ENCODE data around the gene SMG7.

The SMG7 gene

DNA sequence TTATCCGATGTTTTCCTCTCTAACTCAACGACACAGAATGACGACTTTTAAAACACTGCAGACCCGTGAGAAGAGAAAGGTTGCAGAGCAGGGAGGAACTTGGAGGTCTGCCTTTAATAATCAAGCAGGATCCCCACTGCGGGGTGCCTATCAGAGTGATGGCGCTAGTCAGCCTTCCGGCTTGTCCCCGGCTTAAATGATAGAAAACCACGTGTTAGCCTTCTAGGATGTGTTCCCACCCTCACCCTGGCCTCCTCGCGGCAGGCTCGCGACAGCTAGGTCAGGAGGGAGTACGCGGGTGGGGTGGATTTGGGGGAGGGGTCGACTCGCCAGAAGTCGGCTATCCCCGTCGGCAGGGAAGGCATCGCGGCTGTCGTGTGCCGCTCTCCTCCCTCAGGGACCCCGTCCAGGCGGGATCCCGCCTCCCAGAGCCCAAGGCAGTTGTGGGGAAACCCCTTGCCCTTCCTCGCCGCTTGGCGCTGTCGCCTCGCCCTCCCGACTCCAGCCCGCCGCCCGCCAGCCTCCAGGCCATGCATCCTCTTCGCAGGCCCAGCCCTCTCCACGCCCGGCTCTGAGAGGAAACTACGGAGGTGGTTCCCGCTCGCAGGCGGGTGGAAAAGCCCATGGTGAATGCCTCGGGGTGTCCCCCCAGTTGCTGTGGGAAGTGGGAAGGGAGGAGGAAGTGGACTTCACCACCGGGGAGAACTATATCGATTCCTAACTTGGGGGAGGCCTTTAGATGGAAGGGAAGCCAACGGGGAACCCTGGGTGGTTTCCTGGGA, 1.1 kb upstream of the SMG7 start:
- peak; percentile 83 for DNase-seq

DNA sequence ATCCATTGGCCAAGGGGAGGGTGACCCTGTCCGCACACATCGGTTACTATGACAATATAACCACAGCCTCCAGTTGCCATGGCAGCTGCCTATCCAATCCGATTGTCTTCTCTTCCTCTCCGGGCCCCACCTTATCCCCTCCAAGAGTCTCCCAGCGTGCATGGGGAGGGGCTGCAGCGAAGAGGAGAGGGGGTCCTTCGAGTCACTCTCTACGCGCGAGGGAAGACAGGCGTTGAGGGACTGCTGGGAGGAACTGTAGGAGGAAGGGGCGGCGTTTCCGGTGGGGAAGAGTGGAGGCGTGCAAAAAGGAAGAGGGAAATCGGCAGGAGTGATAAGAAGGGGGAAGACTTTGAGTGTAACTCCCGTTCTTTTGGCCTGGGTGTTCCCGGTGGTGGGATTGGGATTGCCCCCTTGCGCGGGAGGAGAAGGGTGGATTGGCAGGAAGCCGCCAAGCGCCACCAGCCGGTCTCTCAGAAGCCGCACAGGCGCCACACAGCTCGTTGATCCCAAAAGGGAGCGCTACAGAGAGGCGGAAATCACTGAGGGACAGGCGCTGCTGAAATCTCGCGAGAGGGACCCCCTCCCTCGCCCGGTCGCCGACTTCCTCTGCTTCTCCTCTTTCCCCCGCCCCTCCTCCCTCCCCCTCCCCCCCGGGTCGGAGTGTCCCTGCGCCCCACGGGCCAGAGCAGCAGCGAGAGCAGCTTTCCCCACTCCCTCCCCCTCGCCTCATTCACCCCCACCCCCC, 384 bp upstream of the SMG7 start:
- DNase-seq = peak; percentile 97

DNA sequence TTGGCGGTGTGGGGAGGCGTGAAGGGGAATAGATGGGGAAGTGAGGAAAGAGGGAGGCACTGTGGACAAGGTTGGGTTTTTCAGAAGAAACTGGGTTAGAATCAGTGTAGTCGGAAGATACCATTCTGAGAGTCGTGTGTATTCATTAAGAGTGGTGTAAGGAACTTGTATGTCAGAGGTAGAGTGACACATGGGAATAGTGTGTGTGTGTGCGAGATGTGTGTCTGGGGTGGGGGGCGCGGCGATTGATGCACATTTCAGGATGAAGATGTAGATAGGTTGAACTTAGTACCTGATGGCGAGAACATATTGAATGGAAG, 878 bp downstream of the SMG7 start:
- DNase-seq = no peak

DNA sequence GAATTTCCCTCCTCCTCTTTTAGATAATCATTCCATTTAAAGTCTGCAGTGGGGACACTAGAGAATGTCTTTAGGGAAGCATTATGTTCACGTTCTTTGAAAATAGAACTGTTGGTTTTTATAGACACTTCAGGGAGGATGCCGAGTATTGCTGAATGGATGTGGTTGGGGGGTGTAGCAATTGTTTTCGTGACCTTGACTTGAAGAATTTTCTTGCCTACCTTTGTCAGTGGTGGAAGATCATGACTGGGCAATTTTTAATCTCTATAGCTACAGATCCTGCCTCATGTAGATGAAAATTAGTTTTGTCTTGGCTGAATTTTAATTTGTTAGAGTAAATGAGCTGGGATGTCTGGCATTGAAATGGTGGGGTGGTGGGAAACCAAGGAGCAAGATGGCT, 3.8 kb downstream of the SMG7 start:
- no peak for DNase-seq

DNA sequence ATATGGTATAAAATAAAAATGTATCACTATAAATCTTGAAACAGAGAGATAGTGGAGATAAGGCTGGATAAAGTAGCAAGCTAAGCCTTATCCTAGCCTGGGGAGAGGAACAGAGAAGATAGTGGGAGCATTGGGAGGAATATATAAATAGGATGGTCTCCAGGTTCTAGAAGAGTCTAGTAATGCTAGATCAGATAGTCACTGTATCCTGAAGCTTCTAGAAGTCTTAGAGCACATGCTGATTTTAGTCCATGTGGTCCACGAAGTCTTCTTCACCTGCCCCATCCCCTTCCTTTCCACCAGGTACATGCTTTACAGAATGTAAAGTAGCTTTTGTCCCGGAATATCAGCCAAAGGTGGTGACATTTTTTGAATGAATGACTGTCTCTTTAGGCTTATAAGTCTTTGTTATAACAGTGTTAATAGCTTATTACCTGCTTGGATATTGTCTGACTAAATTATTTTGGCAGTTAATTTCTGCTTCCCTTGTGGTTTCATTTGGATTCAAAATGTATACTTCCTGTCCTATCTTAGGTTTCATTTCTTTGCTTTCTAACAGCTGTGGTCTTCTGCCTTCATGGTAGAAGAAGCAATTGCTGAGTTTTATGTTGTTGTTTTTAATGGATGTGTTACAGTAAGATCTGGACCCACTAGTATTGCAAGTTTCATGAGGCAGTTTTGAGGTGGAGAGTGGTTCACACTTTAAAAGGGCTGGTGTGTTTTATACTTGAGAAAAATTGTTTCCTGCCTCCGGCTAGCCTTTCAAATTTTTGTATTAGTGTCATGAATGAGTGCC, 5.9 kb downstream of the SMG7 start:
- DNase-seq = no peak

DNA sequence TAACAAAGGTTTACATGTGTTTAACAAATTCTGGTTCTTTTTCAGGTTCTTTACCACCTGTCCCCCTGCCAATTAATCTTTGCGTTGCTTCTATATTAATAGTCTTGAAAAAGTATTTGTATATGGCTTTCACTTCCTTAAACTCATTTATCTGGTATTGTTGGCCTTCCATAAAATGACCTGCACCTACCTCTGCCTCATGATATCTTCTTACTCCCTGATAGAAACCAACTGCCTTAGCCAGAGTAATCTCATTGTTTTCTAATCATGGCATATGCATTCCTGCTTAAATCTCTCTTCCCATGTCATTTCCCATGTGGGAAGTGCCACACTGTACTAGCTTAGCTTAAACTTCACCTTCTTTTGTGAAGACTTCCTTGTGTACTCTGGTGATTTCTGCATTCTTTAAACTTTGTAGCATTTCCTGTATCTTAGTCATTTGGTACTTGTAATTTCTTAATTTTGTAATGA, 8.7 kb downstream of the SMG7 start:
- no peak for DNase-seq

DNA sequence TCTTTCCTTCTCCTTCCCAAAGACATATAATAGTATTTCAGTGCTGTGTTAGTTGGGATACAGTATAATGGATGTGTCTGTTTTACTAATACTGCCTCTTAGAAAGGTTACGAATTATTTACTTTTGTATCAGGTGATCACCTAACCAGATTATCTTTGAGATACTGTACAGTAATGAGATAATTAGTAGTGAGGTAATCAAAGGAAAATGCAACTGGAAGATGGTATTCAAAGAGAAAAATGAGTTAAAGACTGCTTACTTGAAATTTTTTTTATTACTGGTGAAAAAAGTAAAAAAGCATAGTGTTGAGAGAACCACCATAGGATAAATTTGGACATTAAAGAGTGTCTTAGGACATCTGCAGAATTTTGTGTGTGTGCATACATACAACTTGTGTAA, 10.9 kb downstream of the SMG7 start:
- no peak for DNase-seq

DNA sequence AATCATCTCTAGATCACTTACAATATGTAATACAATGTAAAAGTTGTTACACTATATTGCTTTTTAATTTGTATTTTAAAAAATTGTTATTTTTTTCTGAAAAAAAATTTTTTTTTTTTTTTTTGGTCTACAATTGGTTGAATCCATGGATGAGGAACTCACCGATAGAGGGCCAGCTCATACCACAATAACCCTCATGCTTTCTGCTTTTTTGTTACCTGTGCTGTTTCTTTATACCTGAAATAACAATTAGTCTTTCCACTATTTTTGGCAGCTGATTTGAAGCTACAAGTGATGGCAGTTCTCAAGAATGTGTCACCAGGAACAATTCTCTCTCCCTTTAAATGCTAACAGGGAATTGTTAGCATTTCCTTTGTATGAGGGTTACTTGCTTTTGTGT, 12.0 kb downstream of the SMG7 start:
- DNase-seq = no peak

DNA sequence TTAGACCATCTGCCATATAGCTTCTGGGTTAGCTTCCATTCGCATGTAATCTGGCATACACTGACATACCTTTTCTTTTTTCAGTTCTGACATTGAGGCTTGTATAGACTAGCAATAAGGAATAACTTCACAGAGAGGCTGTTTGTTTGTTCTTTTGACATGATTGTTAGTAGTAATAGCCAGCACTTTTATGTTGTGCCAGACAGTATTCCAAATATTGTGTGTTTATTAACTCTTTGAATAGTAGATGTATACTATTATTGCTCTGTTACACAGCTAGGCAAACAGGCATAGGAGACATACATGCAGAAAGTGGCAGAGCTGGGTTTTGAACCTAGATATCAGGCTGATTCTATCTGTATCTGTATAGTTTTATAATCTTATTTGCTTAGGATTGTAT, 12.6 kb downstream of the SMG7 start:
- no peak for DNase-seq

DNA sequence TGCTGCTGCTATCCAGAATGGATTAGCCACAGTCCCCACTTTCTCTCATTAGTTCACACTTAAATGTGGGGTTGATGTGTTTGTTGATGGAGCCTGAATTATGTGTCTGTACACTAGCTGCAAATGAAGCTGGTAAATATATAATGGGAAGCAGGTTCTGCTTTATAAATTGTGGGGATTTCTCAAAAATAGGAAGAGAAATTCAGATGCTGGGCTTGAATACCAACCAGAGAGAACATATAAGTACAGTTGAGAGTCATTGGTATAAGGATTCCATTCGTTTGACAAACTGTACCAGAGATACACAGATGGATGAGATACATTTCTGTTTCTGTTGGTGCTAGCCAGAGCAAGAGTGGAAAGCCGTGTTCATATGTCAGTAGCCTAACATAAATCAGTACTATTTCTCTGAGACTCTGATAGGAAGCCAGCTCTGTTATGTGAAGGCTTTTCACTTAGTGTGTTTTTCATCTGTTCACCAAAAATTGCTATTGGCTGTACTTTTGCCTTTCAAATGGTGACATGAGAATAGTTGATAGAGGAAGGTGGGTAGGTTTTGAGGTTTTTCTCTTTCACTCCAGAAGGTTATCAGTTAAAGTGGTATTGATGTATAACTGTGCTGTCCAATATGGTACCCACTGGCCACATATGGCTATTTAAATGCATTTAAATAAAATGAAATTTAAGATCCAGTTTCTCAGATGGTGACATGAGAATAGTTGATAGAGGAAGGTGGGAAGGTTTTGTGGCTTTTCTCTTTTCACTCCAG, 15.6 kb downstream of the SMG7 start:
- no peak for DNase-seq

DNA sequence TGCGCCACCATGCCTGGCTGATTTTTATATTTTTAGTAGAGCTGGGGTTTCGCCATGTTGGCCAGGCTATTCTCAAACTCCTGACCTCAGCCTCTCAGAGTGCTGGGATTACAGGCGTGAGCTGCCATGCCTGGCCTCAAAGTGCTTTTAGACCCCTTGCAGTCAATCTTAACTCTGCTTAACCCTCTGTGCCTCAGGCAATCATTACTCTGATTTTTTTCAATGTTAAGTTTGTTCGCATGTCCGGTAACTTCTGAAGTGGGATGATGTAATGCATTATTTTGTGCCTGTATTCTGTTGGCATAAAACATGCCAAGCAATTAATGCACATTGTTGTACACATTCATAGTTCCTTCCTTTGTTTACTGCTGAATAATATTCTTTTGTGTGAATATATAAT, 18.6 kb downstream of the SMG7 start:
- DNase-seq = no peak

DNA sequence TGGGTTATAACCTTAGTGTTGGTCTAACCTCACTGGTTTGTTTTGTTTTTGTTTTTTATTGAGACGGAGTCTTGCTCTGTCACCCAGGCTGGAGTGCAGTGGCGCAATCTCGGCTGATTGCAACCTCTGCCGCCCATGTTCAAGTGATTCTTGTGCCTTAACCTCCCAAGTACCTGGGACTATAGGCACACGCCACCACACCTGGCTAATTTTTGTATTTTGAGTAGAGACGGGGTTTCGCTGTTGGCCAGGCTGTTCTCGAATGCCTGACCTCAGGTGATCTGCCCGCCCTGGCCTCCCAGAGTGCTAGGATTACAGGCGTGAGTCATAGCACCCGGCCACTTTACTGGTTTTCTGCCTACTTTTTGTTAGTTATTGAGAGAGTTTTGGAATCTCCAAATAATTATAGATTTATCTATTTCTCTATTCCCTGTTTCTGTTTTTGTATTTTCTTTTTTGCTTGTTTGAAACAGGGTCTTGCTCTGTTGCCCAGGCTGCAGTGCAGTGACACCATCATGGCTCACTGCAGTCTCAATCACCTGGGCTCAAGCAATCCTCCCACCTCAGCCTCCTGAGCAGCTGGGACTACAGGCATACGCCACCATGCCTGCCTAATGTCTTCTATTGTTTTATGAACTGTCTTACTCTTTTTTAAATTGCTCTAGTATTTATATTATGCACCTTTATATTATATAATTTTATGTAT, 21.4 kb downstream of the SMG7 start:
- no peak for DNase-seq

DNA sequence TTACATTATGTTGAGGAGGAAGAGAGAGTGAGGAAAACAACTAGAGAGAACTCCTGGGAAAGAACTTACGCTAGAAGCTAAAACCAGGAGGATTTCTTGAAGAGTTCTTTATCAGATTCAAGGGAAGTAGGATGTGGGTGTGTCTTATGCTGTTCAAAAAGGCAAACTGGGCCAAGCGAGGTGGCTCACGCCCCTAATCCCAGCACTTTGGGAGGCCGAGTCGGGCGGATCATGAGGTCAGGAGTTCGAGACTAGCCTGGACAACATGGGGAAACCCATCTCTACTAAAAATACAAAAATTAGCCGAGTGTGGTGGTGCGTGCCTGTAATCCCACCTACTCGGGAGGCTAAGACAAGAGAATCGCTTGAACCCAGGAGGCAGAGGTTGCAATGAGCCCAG, 23.1 kb downstream of the SMG7 start:
- DNase-seq = no peak

DNA sequence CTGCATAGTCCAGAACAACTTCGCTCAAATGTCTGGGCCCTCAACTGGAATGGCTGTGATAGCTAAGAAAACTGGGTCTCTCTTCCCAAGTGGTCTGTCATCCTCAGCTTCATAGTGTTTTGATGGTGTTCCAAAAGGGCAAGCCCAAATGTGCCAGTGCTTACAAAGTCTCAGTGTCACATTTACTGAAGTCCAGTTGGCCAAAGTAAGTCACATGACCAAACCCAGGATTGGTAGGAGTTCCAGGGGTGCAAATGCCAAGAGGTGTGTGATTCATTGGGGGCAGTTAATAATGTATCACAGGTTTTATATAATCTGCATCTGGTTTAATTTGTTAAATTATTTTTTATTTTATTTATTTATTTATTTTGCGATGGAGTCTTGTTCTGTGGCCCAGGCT, 24.9 kb downstream of the SMG7 start:
- no peak for DNase-seq

DNA sequence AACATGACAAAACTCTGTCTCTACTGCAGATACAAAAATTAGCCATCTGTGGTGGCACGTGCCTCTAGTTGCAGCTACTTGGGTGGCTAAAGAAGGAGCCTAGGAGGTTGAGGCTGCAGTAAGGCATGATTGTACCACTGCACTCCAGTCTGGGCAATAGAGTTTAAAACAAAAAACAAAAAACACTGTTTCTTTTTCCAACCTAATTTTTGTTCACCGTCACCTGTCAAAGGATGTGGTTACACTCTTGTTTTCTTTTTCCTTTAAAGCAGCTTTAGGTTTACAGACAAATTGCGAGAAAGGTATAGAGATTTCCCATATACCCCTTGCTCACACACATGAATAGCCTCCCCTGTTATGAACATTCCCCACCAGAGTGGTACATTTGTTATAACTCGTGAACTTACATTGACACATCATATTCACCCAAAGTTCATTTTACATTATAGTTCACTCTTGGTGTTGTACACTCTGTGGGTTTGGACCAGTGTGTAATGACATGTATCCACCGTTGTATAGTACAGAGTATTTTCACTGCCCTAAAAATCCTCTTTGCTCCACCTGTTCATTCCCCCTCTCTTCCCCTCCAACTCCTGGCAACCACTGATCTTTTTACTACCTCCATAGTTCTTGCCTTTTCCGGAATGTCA, 26.2 kb downstream of the SMG7 start:
- no peak for DNase-seq

DNA sequence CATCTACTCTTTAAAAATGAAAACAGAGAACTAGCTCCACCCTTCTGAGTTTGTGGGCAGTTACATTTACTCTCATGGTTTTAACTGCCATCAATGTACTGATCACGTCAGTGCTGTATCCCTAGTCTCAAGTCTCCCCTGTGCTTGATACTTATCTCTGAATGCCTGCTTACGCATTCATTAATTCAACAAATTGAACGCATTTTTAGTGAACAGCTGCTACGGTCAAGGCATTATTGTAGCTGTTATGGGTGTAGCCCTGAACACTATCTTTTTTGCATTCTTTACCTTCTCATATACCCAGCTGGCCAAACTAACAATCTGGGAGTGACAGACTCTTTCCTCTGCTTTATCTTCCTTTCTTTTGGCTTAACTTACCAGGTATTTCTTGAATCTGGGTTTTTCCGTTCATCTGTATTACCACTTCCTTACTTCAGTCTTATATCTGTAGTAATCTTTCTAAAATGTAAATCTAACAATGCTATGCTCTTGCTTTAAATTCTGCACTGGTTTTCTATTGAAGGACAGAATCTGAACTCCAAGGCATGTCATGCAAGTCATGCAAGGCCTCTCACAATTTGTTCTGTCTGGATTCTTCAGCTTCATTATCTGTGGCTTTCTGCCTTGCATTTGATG, 33.3 kb downstream of the SMG7 start:
- no peak for DNase-seq

DNA sequence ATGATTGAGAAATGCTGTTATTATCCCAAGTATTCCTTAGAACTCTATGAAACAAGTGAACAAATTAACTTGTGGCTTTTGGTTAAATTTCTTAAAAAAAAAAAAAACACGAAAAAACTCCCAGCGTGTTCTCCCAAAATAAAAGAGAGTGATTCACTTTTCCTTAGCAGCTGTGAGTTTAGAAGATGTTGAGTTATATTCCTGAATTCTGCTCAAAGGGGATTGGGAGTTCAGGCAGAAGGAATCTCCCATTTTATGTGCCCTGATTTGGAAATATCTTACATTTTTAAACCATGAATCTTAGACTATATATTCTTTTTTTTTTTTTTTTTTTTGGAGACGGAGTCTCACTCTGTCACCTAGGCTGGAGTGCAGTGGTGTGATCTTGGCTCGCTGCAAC, 34.3 kb downstream of the SMG7 start:
- DNase-seq = no peak

DNA sequence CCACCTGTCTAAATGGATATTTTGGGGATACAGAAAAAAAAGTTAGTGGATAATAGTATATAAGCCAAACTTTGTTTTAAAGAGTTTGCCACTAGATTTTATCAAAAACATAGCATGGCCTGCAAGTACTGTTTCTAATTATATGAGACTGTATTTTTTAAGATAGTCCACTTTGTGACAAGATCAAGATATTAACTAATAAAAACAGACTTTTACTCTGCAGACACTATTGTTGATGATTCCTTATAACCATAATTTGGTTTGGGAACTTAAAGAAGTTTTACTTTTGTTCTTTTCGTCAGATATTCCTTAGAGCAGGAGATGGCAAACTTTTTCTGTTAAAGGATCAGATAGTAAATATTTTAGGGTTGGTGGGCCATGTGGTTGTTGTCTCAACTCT, 36.4 kb downstream of the SMG7 start:
- no peak for DNase-seq

DNA sequence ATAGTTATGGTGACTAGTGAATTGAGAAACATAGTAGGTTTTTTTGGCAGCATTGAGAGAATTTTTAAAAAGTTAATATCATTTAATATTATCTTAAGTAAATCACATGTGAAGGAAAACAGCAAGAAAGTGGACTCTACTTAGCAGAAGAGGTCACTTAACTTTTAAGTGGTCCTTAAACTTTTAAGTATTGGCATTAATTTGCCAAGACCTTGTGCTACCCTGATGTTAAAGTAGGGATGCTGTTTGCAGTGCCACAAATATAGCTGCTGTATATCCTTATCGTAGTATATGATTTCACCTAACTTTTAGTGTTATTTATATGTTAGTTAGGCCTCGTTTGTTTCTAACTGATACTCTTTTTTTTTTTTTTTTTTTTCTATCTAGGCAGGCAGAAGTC, 40.2 kb downstream of the SMG7 start:
- no peak for DNase-seq

DNA sequence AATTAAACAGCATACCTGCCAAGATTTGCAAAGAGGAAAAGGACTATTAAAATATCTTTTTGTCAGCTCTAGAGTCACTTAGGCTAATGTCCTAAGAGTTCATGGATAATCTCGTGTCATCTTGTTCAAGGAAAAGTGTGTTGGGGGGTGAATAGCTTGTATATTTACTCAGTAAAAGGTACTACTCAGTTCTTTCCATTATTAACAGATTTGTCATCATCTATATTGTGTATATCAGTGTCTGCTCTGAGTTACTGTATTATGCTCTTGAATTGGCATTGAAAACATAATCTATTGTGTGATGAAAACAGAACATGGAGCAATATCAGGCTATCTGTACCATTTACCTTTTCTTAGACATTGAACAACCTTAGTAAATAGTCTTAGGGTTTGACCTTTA, 41.9 kb downstream of the SMG7 start:
- no peak for DNase-seq

DNA sequence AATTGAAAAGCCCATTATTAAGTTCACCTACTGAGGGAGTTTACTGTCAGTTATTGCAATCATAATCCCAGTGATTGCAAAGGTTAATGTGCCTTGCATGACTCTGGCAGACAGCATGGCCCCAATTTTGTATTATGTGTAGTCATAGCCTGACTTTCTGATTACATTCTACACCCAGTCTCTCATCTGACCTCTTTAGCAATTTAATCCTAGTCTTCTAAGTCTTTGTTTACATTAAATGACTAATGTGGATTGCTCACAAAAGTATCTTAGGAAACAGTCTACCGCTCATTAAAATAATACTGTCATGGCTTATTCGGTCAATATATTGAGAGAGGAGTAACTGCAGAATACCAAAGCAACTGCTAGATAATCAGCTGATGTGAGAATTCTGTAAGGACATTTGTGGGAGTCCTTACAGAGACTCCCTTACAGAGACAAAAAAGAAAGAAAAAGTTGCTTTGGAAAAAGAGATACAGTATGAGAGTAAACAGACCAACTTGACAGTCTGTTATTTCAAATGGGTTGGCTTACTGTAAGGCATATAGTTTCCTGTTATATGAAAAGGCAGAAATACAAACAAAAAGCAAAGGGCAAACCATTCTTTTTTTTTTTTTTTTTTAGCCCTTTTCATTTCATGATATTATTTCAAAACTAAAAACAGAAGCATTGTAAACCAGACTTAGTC, 42.8 kb downstream of the SMG7 start:
- no peak for DNase-seq

All from NCI-H2171 (cell line).